SK-N-SH treated with all-trans-retinoic acid at 6 μM for 48 hours (cell line): ENCODE results near the gene CDC42EP1.
"Not testable (repeated sequence)": the region's sequence is repeated elsewhere in the genome, so short reads cannot be mapped to it uniquely, and the experiment has no call there.

Source experiments
- ATAC-seq: fragments of 200-7000 bp; cut with Tn5 transposase; 3 replicates; pipeline ENCODE4 v1.9.1; 2020; ENCODE audit warnings: mild to moderate bottlenecking, moderate library complexity
- BACH2 ChIP-seq: fragments of 250-450 bp; sonication (Bioruptor Pico); IDR thresholded peaks from 2 replicates; pipeline ENCODE4 v1.9.0; 2021; ENCODE audit warnings: mild to moderate bottlenecking, borderline replicate concordance
- CREB5 ChIP-seq: fragments of 250-450 bp; sonication (Bioruptor Pico); IDR thresholded peaks from 2 replicates; pipeline ENCODE4 v1.5.1; 2020; ENCODE audit warnings: low read depth, mild to moderate bottlenecking, moderate library complexity
- CSDC2 ChIP-seq: fragments of 250-450 bp; sonication (Bioruptor Pico); IDR thresholded peaks from 2 replicates; pipeline ENCODE4 v1.5.0; 2020; ENCODE audit warnings: mild to moderate bottlenecking, moderate library complexity
- CSRNP3 ChIP-seq: fragments of 250-450 bp; sonication (Bioruptor Pico); IDR thresholded peaks from 2 replicates; pipeline ENCODE4 v1.5.1; 2021; ENCODE audit warnings: mild to moderate bottlenecking, moderate library complexity
- OSR1 ChIP-seq: fragments of 250-450 bp; sonication (Bioruptor Pico); IDR thresholded peaks from 2 replicates; pipeline ENCODE4 v1.8.0; 2022; ENCODE audit warnings: moderate library complexity, mild to moderate bottlenecking, inconsistent platforms
- POU6F1 ChIP-seq: fragments of 250-450 bp; sonication (Bioruptor Pico); IDR thresholded peaks from 2 replicates; pipeline ENCODE4 v1.8.0; 2021; ENCODE audit warnings: low read depth, mild to moderate bottlenecking, moderate library complexity, borderline replicate concordance
- PPARA ChIP-seq: fragments of 250-450 bp; sonication (Bioruptor Pico); IDR thresholded peaks from 2 replicates; pipeline ENCODE4 v1.5.0; 2020; ENCODE audit warnings: mild to moderate bottlenecking, borderline replicate concordance
- RARB ChIP-seq: fragments of 250-450 bp; sonication (Bioruptor Pico); IDR thresholded peaks from 2 replicates; pipeline ENCODE4 v1.8.0; 2021; ENCODE audit warnings: mild to moderate bottlenecking, moderate library complexity
- SNAI2 ChIP-seq: fragments of 250-450 bp; sonication (Bioruptor Pico); IDR thresholded peaks from 2 replicates; pipeline ENCODE4 v1.5.0; 2020; ENCODE audit warnings: mild to moderate bottlenecking, moderate library complexity
- TCF4 ChIP-seq: fragments of 250-450 bp; sonication (Bioruptor Pico); IDR thresholded peaks from 2 replicates; pipeline ENCODE4 v1.8.0; 2021; ENCODE audit warnings: mild to moderate bottlenecking, moderate library complexity, borderline replicate concordance
- TOX ChIP-seq: fragments of 250-450 bp; sonication (Bioruptor Pico); IDR thresholded peaks from 2 replicates; pipeline ENCODE4 v1.8.0; 2021; ENCODE audit warnings: mild to moderate bottlenecking, moderate library complexity, borderline replicate concordance
- TSHZ2 ChIP-seq: fragments of 250-450 bp; sonication (Bioruptor Pico); IDR thresholded peaks from 2 replicates; pipeline ENCODE4 v1.5.0; 2020; ENCODE audit warnings: mild to moderate bottlenecking, moderate library complexity
- ZC3H10 ChIP-seq: fragments of 250-450 bp; sonication (Bioruptor Pico); IDR thresholded peaks from 2 replicates; pipeline ENCODE4 v1.5.1; 2021; ENCODE audit warnings: mild to moderate bottlenecking, moderate library complexity
- ZFP3 ChIP-seq: fragments of 250-450 bp; sonication (Bioruptor Pico); IDR thresholded peaks from 2 replicates; pipeline ENCODE4 v1.5.0; 2020; ENCODE audit warnings: mild to moderate bottlenecking, moderate library complexity
- ZFP30 ChIP-seq: fragments of 450-650 bp; formaldehyde crosslinking; IDR thresholded peaks from 2 replicates; pipeline ENCODE4 v1.5.0; 2022; ENCODE audit warnings: mild to moderate bottlenecking, moderate library complexity
- ZNF565 ChIP-seq: fragments of 450-650 bp; formaldehyde crosslinking; conservative IDR thresholded peaks from 2 replicates; pipeline ENCODE4 v1.5.0; 2020; ENCODE audit warnings: low read depth, mild to moderate bottlenecking, moderate library complexity
- ZNF70 ChIP-seq: fragments of 450-650 bp; formaldehyde crosslinking; IDR thresholded peaks from 2 replicates; pipeline ENCODE4 v1.5.0; 2020; ENCODE audit warnings: mild to moderate bottlenecking, moderate library complexity

The CDC42EP1 gene

GRCh38 chr22:37589636-37590035 lies 29.4 kb downstream of the CDC42EP1 start:
- no peak for TF ChIP-seq TSHZ2 (CRISPR knock-in tag)
- TF ChIP-seq POU6F1 (CRISPR knock-in tag), result no peak
- no peak for TF ChIP-seq TOX (CRISPR knock-in tag)
- no peak for TF ChIP-seq ZNF70
- TF ChIP-seq, all 23 proteins: peak for 0
- no peak for ATAC-seq

- ATAC-seq, result not testable (repeated sequence)
Observed at GRCh38 chr22:37591081-37591480, 30.8 kb downstream of the CDC42EP1 start.

GRCh38 chr22:37591823-37592404 lies 31.6 kb downstream of the CDC42EP1 start:
- TF ChIP-seq RARB (CRISPR knock-in tag) (no peak), POU6F1 (CRISPR knock-in tag) (no peak), ZC3H10 (CRISPR knock-in tag) (no peak), SNAI2 (no peak), CSDC2 (CRISPR knock-in tag) (no peak), ZNF70 (no peak), TOX (CRISPR knock-in tag) (no peak), ZFP30 (CRISPR knock-in tag) (no peak), PPARA (CRISPR knock-in tag) (no peak), TCF4 (CRISPR knock-in tag) (no peak), CREB5 (CRISPR knock-in tag) (no peak), TSHZ2 (CRISPR knock-in tag) (no peak), OSR1 (no peak), ZNF565 (CRISPR knock-in tag) (no peak), BACH2 (CRISPR knock-in tag) (no peak), CSRNP3 (CRISPR knock-in tag) (no peak), ZFP3 (CRISPR knock-in tag) (no peak)
- no peak for ATAC-seq
